GM12873 (cell line): ENCODE measurements around the gene SDHAF1.

ENCODE experiments used
- CTCF ChIP-seq: IDR thresholded peaks from 2 replicates; pipeline ENCODE4 v1.5.1; 2012; ENCODE audit warnings: low read depth, mild to moderate bottlenecking, moderate library complexity, low read length, control low read depth; ENCODE audit not compliant: insufficient read depth; ENCODE audit errors: missing control alignments

SDHAF1 gene

GRCh38 chr19:36014012-36014924 lies 19.3 kb downstream of the SDHAF1 start, which contains the start of gene ALKBH6:
Gene ALKBH6 (minus strand): TSS chr19:36014213. CDS start chr19:36013397, 816 bp downstream.
- TF ChIP-seq CTCF, result no peak

- no peak for TF ChIP-seq CTCF
Observed at GRCh38 chr19:36019061-36019670, 24.2 kb downstream of the SDHAF1 start.

- no peak for TF ChIP-seq CTCF
Observed at GRCh38 chr19:36023432-36023831, 28.4 kb downstream of the SDHAF1 start.

- TF ChIP-seq CTCF, result no peak
Observed at GRCh38 chr19:36025541-36025940, 30.6 kb downstream of the SDHAF1 start.

GRCh38 chr19:36026091-36026876 lies 31.3 kb downstream of the SDHAF1 start:
- no peak for TF ChIP-seq CTCF

GRCh38 chr19:36027696-36028095 lies 32.7 kb downstream of the SDHAF1 start:
- TF ChIP-seq CTCF, result no peak

- TF ChIP-seq CTCF, result no peak
Observed at GRCh38 chr19:36028313-36029041, 33.5 kb downstream of the SDHAF1 start.
